Urothelium cell line (cell line): ENCODE measurements around the gene SH3RF1.
"Not testable (repeated sequence)": the region's sequence is repeated elsewhere in the genome, so short reads cannot be mapped to it uniquely, and the experiment has no call there.

Experiments used
- DNase-seq: peaks from one replicate; pipeline ENCODE4 v3.0.0; 2011; ENCODE audit warnings: low spot score, mixed read lengths
- FAIRE-seq: peaks from 2 replicates; lab custom pipeline; 2011; peaks lifted over from hg19 to GRCh38; lab: Jason Lieb, UNC

The SH3RF1 gene

DNA sequence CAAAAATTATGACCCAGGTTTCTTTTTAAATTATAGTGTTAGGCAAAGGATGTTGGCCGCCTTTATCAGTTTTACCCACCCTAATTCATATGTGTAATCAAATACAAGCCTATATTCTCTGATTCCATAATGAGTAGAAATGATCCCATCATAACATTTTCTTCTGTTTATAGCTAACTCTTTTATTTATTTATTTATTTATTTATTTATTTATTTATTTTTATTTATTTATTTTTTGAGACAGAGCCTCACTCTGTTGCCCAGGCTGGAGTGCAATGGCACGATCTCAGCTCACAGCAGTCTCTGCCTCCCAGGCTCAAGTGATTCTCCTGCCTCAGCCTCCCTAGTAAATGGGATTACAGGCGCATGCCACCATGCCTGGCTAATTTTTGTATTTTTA lies 7.1 kb upstream of the SH3RF1 start:
- FAIRE-seq, DNase-seq: not testable (repeated sequence)

DNA sequence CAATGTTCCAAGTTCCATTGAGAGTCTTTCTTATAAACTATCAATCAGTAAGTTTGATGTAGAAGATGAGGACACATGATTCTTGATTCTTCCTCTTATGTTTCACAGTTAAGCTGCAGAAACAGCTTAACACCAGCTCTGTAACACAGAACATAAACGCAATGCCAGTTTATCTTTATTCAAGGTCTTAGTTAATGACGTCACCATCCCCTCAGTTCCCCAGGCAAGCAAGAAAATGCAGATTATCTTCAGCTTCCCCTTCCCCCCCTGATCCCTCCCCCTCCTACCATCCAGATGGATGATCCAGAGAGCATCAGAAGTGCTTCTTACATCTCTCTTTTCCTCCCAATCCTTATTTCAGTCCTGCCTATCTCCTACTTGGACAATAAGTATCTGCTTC lies 4.4 kb upstream of the SH3RF1 start:
- no peak for DNase-seq
- FAIRE-seq: no peak

DNA sequence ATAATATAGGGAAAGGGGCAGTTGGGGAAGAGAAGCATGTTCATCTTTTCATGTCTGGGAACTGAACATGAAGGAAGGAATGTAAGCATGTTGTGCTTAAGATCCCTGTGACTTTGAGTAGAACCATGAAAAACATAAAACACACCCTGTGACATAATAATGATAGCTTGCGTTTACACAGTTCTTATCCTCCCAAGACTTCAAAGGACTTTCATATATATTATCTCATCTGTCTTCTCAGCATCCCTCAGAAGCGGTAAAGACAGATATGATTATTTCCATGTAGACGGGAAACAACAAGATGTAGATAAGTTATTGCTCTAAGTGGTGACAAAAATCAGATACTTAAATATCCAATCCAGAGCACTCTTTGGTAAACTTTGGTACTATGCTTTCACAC lies 3.3 kb upstream of the SH3RF1 start:
- DNase-seq: no peak
- FAIRE-seq: no peak

DNA sequence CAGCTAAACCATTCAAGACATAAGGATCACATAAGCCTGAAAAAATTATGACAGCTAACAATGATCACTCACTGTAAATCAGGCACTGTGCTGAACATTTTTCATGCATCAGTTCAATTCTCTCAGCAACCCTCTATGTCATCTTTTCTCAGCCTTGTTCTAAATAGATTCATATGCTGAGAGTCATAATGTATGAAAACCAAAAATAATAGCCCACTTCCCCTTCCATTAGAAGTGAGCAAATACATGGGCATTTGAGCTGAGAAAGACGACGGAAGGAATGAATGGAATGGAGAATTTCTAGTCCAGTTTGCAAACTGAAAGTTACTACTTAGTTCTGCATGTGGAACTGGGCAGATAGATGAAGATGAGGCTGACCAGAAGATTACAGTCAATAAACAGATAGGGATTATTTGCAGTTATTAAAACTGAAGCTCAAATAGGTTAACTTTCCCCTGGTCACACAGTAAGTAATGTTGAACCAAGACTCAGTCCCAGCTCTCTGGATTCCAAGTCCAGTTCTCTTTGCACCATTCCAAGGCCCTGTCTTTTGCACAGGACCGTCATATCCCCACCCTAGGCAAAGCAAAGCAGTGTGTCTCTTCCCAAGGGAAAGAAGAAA lies 1.6 kb upstream of the SH3RF1 start:
- no peak for DNase-seq

DNA sequence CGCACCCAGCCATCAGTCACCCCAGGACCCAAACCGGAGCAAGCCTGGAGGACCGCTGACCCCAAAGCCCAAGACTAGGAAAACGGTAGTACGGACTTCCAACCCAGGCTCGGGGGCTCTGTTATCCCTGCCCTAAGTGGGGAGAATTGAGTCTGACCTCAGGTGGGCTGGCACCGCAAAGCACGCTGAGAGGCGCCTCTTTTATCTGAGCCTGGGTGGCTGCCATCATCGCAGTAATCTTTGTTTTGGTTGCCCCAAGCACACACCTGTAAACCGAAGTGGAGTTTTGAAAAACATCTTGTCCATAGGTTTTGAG lies 894 bp upstream of the SH3RF1 start:
- FAIRE-seq: no peak
- no peak for DNase-seq

More for the DNA sequence above, 1.6 kb upstream of the SH3RF1 start:
- no peak for FAIRE-seq

DNA sequence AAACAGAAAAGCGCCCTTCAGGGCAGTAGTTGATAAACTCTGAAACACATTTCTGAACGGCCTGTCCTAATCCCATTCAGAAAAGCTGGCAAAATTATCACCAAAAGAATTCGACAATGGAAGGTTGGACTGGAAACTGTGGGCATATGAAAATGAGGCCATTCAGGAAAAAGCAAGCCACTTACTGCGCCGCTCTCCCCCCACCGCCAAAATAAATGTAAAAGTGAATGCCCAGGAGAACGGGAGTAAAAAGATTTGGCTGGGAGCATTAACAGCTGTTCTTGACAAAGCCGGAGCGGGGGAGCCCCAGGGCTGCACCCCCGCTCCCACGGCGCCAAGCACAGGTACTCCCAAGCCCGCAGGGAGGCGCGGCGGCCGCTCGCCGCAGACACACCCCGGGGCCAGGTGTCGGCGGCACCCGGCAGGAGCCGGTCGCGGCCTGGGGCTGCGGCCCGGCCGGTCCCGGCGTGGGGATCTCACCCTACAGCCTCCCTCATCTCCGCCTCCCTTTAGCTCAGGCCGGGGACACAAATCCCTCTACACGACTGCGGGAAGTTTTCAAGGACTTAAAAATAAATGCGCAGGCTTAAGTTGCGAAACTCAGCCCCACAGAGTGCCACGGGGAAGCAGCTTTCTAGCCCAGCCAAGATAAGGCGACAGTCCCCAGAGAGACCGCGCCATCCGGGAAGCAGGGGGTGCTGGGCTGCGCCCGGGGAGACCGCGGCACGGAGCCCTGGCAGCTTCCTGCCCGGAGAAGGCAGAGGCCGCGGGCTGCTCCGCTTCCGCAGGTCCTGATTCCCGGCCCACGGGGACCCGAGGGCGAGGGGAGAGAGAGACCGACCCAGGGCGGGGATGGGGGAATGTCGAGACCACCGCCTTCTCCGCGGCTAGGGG lies 593 bp downstream of the SH3RF1 start:
- FAIRE-seq (no peak), DNase-seq (peak; percentile 52)

DNA sequence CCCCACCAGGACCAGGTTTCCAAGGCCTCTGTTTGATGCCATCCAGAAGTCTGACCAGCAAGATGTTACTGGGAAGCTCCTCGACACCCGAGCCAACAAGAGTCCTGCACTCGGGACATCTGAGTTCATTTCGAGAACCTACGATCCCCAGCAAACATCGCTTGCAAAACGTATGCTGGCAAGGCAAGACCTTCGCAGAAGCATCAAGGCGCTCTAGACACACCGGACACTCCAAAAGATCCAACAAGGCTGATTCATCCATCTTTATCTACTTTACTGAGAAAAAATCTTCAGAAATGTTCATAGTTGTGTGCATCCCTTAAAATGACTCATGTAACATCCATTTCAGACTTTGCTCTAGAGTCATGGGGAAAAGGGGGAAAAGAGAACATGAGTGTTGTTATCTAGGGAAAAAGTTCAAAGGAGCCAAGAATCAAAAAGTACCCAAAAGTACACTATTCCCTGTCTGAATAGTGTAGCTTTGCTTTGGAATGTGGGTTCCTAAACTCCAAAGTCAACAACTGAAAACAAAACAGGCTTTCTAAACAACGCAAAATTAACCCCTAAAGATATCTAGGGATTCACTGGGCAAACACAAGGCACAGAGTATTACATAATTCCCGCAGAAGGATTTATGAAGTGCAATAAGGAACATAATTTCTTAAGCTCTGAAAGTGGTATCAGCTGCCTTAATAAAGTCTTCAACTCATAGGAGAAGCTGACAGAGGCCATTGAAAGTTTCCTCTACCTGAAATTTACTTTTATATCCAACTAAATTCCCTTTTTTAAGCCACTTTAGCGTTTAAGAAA lies 1.6 kb downstream of the SH3RF1 start:
- DNase-seq (no peak), FAIRE-seq (no peak)

DNA sequence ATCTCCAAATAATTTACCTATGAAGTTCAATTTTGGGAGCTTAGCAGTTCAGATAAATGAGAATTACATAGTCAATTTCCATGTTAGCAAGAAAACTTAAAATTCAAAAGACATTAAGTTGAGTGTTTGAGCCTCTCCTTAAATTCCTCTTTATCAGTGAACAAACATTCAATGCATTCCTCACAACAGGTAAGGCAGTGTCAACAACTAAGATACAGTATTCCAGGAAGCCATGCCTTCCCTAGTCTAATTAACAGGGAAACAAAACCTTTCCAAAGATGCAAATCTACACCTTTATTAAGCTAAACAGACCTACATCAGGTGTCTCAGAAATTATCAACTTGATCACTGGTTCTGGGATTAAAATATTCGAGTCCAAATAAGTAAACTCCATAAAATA lies 3.7 kb downstream of the SH3RF1 start:
- DNase-seq (no peak), FAIRE-seq (no peak)

DNA sequence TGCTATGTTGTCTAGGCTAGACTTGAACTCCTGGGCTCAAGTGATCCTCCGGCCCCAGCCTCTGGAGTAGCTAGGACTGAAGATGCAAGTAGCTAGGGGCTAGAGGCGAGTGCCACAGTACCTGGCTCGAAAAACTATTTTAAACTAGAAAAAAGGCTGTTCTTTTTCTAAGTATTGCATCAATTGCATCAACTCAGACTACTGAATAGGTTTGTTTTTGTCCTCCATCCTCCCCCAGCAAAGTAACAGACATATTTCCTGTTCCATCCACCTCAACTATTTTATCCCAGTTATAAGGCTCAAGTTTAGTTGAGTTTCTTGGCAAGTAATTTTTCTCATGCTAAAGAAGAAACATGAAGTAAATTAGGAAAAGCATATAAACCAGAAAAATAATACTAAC lies 4.1 kb downstream of the SH3RF1 start:
- no peak for DNase-seq
- no peak for FAIRE-seq

DNA sequence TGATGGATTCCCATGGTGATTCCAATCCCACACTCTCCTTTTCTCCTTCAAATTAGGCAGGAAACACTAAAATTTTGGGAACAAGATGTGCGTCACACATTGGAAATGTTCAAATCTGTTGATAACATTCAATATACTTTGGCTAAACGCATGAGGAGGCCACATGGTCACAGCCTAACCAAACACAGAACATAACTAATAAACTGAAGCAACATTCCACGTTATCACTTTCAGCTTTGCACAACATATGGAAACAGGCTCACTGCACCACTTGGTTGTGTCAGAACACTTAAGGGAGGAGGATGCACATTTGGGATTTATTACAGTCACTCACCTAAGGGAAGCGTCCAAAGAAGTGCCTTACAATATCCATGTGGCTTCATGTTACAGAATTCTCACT lies 4.7 kb downstream of the SH3RF1 start:
- FAIRE-seq: no peak
- DNase-seq: no peak

DNA sequence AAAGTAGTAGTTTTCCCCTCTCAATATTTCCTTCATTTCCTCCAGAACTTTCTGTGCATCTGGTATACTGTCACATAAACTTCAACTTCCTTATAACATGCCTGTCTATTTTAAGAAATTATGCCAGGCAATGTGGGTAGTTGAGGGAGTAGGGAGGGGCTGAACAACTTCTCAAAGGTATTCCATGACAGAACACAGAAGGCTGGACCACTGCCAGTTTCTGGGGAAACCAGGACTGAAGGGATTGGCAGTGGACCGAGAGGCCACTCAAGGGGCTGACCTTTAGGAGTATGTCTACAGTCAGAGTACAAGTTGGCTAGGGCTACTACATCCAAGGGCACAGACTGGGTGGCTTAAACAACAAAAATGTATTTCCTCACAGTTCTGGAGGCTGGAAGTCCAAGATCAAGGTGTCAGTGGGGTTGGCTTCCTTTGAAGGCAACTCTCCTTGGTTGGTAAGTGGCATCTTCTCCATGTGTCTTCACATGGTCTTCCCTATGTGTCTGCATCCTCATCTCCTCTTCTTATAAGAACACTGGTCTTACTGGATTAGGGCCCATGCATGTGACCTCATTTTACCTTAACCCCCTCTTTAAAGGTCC lies 6.9 kb downstream of the SH3RF1 start:
- no peak for FAIRE-seq
- no peak for DNase-seq

DNA sequence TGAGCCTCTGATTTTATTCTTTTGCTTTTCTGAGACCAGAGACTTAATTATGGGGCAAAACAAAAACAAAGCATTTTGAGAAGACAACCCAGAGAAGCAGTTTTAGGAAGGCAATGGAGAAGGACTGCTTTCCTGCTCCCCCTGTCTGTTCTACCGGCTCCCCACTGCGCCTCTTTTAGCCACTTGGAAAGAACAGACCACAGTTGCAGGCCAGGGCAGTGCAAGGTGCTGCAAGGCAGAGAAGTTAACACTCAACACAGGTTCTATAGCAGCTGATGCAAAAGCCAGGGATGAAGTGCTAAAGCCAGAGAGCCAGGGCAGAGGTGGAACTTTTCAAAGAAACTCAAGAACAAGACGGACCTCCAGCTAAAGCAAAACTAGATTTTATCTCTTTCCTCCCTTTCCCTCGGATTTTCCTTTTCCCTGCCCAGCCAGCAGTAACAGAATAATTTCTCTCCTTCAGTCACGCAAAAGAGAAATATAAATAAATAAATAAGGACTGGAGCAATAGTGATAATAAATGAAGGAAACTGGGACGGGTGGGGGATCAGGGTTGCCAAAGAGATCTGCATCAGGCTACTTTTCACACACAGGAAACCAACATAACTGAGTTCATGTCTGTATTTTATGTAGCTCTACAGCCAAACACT lies 10.4 kb downstream of the SH3RF1 start:
- DNase-seq: no peak
- FAIRE-seq: no peak

DNA sequence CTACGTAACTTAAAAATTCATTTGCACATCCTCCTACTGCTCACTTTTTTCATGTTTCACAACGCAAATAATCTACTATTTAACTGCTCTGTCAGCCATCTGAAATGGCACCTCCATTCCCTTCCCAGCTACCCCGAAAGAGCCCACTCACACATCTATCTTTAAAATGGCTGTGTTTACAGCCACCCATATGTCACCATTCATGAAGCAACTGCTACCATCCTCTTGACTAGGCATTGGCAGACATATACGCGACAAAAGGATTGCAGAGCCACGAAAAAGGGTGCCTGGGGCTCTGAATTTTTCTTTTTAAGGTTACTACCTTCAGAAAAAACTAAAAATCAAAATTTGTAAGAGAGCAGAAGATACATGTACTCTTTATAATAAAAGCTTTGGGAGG lies 11.5 kb downstream of the SH3RF1 start:
- FAIRE-seq: no peak
- DNase-seq: no peak

DNA sequence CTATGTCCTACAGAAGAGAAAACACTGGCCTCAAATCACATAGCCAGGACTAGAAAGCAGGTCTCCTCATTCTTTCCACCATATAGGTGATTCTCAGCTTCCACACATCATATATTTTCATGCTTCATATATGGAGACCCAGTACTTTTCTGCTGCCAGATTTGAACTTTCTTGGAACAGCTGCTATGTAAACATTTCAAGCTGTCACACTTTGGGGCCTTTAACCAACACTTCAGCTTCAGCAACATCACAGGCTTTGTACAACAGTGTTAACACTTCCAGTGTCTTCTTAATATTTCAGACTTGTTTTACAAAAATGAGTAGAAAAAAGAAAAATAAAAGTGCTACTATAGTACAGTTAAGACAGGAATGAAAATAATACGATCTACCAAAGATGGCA lies 12.6 kb downstream of the SH3RF1 start:
- no peak for FAIRE-seq

DNA sequence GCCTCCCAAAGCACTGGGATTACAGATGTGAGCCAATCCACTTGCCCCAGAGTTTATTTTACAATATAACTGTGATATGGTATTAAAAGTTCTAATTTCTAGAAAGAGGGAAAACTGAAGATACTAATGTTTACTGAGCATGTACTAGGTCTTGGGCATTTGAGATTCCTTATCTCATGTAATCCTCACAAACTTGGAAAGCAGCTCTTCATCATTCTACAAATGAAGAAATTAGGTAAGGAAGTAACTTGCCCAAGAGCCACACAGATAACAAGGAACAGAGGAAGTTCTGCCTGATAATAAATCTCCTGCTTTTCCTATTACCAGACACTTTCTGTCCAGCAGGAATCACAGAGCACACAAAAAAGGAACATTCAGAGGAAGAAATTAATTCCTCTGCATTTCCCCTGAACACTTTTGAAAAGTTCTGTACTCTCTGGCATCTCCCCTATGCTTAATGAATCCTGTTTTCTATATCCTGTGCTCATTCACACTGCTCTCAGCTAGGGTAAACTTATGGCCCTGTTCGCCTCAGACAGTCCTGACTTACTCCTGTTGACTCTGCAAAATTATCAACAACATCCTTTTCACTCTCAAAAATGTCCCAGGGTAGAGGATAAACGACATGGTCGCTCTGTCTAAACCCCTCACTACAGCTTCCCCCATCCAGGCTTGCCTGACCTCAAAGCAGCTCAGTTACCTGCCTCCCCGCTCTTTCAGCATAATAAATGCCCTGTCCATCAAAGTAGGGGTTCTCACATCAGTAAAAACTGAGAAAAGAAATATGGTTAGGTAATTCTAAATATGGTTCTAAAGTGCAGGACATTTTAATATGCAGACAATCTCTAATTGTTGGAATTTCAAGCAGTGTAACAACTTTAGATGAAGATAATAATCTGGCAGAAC lies 13.6 kb downstream of the SH3RF1 start:
- FAIRE-seq (no peak), DNase-seq (no peak)

More for the DNA sequence above, 12.6 kb downstream of the SH3RF1 start:
- no peak for DNase-seq

DNA sequence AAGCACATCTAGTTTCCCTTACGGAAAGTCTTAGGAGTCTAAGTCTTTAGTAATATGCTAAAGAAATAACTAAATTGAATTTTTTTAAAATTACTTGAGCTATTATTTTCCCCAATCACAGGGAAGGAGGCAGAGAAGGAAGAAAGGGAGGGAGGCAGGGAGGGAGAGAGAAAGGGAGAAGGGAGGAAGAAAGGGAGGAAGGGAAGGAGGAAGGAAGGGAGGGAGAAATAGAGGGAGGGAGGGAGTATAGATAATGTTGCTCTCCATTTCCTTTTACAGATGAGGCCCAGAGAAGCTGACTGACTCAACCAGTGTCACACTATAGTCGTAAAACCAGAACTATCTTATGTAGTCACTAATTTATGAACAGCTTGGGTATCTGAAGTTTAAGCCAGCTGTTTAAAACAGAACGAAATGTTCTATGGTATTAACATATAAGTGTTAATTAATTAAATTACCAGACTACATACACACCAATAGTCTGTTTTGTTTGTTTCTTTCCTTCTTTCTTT lies 14.6 kb downstream of the SH3RF1 start:
- no peak for DNase-seq
- no peak for FAIRE-seq

DNA sequence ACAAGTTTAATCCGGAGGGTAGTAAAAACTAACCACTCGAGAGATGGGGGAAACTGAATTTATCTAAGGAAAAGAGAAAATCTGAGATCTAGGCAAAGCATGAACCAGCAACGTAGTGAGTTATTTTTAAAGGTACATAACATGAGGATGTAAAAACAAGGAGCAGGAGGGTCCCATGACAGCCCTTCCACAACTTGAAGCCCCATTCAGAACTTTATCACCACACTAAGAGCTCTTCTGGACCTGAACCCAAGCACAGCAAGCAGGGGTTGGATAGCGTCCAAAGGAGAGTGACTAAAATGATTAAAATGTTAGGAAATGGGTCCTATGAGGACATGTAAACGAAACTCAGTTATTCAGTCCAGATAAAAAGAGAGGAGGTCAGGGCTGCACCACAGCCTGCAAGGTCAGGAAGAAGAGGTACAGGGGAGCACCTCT lies 16.2 kb downstream of the SH3RF1 start:
- no peak for FAIRE-seq
- peak; percentile 32 for DNase-seq

DNA sequence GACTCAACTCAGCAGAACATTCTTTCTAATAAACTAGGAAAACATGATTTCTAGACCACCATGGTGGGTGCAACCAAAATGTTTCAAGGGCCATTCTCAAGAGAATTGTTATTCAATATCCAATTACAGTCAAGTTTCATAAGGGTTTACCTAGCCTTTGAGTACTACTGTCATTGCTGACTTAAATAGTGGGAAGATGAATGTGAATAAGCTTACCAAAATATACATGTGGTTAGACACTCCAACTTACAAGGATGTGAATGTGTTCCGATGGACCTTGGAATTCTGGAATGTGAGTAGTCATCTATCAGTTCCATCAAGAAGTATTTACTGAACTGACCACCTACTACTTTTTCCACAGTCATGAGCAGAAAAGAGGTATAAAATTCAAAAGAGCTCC lies 16.9 kb downstream of the SH3RF1 start:
- DNase-seq (no peak), FAIRE-seq (no peak)

DNA sequence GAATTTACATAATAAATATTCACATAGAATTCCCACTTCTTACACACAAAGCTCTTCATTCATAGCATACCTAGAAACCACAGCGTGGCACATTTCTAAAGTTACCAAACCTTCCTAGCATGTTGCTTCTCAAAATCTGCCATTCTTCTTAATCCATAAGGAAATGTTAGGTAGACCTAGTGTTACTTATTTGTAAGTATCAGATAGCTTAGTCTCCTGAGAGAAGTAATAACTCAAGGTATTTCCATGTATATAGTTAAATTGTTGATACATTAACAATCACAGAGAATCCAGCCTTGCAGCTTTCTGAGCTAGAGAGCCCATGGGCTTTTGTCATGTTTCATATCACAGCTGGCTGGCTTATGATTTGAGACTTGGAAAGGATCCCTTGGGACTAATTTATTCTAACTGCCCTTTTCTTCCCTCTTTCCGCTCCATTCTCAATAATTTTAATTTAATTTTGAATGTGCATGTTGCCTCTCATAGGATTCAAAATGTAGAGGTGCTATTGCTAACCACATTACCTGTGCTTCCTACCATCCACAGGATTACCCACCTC lies 17.6 kb downstream of the SH3RF1 start:
- DNase-seq (no peak), FAIRE-seq (no peak)
